Stimulated activated CD4-positive, alpha-beta T cell treated with anti-CD3 and anti-CD28 coated beads, Interleukin-2, amount 100 ng/mL, for 24 hours (primary cell): ENCODE measurements around the gene AK8.

ENCODE experiments used
- DNase-seq, 2 donors: peaks; one replicate each; pipeline ENCODE4 v3.0.0-alpha.2; 2020

Gene AK8

DNA sequence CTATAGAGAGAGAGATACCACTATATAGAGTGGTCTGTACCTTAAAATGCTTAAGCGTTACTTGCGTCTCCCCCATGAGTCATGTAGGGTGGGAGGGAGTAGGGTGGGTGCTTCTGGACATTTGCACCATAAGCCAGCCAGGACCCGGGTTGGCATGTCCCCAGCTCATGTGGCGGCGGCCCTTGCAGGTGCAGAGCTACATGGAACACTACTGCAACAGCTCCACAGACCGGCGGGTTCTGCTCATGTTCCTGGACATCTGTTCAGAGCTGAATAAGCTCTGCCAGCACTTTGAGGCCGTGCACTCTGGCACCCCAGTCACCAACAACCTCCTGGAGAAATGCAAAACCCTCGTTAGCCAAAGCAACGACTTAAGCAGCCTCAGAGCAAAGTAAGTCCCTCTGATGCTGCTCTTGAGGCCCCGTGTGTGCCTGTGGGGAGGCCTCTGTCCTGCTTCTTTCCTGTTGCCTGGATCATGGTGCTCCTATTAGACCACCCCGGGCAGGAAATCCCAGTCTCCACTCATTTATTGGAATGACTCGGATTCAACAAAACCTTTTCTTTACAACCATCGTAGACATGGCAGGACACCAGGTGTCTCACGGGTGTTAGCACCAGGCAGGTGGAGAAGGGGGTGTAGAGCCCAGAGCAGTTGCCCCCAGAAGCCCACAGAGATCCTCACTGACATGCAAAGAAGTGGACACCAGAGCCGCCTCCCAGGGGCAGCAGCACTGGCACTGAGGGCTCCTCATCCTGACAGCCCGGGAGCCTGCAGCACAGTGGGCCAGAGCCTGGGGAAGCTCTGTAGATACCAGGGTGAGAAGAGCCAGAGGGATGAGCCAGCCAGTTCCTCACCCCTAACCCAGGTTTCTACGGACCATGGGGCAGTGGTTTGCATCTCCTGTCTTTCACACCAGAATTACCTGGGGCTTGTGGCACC, 9.4 kb upstream of the AK8 start:
- DNase-seq: no peak

DNA sequence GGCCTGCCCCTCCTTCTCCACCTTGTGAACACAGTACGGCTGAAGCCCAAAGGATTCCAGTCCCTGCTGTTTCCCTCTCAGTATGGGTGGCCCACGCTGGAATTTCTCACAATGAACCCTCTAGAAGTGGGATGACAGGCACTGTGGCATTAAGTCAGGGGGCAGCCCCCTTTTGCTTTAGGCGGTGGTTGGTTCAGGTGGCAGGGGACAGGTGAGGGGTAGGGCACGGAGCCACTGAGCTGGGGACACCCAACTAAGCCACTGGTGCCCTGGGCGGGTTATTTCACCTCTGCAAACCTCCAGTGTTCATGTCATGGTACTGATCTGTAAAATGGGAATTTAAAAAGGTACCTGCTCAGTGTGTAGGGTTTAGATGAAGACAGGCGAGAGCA, 8.2 kb upstream of the AK8 start:
- DNase-seq: no peak

DNA sequence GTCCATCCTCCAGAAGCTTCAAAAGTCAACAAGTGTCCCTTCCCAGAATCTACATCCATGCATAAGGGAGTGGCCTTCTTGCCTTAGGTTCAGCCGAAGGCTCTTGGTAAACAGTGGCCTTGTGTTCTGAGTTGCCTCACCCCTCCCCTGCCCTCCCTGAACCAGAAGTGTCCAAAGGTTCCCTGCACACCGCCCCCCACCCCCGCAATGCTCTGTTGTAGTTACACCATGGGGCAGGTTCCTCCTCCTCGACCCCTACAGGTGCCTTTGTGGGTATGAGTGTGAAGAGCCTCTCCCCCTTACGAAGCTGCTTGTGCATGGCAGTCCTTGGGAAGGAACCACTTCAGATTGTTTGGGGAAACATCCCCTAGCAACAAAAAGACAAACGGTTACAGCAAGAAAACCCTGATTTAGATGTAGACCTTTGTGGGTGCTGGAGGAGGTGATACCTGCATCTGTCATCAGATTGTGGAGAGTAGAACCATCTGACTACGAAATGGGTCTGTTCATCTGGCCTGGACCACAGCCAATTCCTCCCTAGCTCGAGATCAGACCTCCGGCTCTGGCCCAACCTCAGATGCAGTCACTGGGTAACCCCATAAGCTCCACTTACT, 7.7 kb upstream of the AK8 start:
- no peak for DNase-seq

DNA sequence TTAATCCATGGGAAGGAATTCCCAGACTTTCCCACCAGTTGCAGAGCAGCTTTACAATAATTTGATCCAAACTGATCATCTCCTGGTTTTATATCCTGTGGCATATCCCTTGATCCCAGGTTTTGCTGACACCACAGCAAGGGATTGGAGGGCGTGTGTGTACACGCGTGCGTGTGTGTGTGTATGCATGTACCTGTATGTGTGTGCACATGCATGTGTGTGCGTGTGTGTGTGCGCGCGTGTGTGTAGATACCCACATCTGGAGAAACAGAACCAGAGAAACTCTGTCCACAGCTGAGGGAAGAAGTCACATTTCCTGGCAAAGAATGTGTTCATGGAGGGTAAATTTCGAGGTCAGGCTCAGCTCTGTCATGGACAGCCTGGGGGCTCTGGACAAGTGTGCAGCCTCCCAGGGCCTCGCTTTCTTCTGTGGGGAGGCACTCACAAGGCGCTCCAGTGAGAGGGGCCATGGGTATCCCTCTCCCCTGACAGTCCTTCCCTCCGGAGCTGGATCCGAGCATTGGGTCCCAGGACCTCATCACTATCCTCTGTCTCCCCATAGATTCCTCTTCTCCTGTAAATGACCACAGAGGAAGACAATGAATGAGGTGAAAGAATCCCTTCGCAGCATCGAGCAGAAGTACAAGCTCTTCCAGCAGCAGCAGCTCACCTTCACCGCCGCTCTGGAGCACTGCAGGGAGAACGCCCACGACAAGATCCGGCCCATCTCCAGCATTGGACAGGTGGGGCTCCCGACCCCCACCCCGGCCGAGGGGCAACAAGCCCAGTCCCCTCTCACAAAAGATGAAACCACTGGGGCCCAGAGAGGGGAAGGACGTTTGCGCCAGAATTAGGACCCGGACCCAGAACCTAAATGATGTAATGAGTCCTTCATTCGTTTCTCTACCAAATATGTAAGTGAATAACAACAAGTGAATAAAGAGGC, 5.5 kb upstream of the AK8 start:
- DNase-seq: no peak

DNA sequence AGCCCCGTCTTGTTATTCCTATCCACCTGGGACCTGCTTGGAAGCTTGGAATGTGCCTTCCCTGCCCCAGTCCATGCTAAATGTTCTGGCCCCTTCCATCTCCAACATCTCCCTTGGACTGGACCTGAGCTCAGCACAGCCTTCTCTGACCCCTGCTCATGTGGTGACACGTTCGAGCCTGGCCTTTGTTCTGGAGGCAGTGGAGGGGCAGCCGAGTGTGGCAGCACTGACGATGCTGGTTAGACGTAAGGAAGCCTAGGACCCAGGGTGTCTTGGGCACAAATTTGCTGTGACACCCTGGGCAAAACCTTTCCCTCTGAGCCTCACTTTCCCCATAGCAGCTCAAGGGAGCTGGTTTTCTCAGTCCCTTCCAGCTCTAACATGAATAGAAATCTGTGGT, 4.5 kb upstream of the AK8 start:
- no peak for DNase-seq

DNA sequence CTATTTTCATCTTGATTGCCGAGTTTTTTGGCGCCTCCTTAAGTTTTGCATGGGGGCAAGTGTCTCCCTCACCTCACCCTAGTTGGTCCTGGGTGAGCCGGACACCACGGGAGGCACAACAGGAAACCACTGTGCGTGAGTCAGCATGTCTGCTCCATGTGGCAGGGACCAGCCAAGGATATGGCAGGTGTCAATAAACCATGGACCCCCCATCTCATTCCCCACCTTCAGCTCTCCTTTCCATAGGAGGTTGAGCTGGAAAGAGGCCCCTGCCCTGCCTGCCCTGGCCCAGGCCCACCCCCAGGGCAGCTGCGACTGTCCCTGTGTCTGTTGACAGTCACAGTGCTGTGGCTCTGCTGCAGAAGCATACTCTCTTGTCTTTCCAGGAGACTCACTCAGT, 3.7 kb upstream of the AK8 start:
- no peak for DNase-seq

DNA sequence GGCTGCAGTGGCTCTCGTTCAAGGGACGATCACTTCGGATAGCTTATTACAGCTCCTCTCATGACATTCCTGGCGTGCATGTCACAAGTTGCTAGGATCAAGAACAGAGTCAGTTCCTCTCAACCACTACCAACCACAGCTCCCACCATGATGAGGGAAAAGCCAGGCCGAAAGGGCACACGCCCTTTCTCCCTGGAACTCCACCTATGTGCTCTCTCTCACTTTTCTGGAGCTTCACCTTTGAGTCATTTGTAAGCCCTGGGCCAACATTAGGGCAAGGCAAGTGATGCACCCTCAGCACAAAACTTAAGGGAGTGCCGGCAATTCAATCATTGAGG, 2.2 kb upstream of the AK8 start:
- no peak for DNase-seq

DNA sequence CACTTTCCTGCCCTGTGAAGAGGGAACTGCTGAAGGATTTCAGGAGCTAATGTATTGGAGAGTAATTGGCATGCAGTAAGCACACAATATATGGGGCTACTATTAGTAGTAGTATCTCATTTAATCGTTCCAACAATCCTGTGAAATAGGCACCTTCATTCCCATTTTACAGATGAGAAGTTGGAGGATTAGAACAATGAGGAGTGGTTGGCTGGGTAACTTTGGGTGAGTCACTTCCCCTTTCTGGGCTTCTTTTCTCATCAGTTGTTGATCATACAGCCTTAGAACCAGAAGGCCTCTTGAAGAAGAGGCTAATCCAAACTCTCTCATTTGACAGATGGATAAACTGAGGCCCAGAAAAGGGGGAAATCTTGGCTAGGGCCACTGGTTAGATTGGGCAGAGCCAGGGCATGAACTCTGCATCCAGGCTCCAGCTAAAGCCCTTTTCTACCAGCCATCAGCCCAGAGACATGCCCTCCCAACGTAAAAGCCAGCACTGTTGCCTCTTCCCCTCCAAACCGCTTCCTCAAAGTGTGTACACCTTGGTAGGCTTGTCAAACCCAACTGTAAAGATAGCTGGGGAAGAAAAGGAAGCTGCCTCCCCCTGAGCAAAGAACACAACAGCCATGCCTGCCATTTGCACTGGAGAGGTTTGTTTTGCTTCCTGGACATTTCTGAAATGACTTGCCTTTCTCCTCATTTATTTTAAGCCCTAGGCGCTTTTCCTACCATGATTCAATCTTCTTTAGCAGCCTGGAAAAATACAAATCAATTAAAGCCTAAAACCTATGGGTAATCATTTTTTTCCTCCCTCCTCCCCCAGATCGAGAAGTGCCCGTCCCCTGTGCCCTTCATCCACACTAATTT, 1.6 kb upstream of the AK8 start:
- no peak for DNase-seq

DNA sequence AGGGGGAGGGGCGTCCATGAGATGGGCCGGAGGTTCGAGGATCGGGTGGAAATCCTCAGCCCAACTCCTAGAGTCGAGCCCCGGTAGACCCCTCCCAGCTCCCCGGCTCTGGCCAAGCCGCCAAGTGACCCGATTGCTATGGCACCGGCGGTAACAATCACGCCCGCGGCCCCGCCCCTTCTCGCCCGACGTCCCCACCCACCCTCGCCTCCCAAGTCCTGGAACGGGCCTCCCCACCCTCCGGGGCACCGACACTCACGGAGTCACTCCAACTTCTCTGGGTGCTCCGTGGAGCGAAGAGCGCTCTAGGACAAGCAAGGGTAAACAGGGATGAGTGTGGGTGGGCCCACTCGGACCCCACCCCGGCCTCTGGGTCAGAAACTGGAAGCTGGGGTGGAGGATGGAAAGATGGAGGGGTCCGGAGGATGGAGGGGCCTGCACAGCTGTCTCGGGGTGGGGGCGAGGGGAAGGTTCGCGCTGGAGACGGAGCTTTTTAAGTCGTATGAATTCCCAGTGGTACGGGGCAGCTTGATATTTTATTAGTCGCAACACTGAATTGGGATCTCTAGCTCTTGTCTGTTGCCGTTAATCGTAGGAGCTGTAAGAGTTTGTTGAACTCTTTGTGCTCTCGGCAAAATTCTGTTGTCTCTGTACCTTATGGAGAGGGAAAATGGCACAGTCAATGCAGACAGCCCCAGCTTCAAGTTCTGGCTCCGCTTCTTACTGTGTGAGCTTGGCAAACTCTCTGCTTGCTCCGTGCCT, 792 bp upstream of the AK8 start, which contains the start of gene SPACA9:
Gene SPACA9 (plus strand): TSS at position 204 of the 762 bp plus-strand sequence. CDS start 5,050 bp downstream, outside the sequence.
- peak; percentile 34 to 57 for DNase-seq

DNA sequence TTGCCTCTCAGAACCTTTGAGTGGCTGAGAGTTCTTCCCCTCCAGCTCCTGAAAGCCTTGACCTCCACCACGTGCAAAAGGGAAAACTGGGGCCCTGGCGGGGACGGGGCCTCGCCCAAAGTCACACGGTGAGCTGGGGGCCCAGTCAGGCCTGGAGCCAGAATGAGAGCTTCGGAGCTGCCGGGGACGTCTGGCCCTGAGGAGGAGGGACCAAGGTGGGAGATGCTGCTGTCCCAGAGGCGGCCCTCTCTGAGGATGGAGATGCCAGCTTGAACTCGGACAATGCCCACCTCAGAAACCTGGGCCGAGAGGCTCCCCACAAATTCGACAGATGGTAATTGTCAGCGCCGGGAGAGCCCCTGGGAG, 643 bp downstream of the AK8 start:
- DNase-seq: no peak

DNA sequence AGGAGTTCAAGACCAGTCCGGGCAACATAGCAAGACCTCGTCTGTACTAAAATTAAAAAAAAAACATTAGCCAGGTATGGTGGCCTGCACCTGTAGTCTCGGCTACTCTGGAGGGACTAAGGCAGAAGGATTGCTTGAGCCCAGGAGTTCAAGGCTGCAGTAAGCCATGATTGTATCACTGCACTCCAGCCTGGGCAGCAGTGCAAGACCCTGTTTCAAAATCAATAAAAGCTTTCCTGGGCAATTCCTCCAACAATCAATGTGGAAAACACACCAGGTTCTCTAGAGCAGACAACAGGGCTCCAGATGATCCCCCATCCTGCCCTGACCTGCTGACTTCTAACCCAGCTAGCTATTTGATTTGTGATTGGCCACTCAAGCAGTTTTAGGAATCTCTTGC, 1.2 kb downstream of the AK8 start:
- no peak for DNase-seq

DNA sequence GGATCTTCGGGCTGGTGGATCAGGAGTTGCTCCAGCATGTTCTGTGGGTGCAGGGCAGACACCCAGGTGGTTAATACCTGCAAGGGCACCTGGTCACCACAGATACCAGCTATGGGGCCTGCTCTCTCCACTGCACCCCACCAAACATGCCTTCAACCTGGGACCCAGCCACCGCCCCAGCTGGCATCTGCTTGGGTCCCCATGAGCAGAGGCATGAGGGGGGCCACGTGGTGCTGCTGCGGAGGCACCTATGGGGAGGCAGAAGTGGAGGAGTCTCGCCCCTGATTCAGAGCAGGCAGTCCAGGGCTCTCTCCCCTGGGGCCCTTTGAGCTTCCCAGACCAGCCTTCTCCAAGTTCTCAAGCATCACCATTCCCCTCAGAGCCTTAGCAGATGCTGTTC, 2.9 kb downstream of the AK8 start:
- no peak for DNase-seq

DNA sequence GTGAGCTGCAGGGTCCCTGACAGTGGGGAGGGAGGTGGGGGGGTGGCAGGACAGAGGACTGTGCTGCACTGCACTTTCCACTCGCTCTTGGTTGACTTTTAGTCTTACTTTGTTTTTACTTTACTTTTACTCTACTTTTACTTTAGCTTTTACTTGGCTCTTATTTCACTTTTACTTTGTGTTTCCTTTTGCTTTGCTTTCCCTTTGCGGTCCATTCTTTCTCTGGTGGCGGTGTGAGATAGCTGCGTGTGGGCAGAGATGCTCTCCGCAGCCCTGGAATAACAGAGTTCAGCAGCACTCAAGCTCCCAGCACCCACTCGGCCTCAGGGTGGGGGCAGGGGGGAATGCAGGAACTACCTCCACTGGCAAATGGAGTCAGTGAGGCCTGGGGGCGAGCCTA, 4.7 kb downstream of the AK8 start:
- DNase-seq: peak in 1 of 2 donors; percentile 18

DNA sequence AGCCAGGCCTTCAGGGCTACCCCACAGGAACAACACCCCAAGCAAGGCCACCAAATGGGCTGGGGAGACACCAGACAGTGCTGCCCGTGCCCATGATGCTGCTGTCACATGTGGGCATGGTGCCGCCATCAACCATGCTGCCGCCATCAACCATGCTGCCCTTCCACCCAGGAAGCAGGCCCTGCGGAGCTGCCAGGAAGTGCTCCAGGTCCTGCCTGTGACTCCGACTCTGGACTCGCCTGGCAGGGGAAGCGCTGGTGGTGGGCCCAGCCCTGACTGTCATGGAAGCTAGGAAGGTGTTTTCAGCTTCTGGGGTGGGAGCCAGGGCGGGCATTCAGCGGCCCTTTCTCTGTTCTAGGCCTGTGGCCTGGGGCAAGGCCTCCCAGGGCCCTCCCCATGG, 8.8 kb downstream of the AK8 start:
- no peak for DNase-seq

DNA sequence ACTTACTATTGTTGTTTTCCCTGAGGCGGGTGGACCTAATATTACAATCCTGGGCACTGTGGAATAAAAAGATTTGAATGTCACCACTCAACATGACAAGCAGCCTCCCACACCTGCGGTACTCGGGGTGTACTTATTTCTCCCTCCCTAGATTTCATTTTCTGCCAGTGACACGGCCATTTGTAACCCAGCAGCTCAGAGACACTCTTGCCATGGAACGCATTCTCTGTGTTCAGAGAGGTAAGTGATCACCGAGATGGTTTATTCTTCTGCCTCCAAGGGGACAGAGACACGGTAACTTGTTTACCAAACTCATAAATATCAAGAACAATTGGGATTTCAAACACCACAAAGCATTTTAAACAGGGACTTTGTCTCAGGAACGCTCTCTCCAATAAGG, 11.2 kb downstream of the AK8 start:
- no peak for DNase-seq

DNA sequence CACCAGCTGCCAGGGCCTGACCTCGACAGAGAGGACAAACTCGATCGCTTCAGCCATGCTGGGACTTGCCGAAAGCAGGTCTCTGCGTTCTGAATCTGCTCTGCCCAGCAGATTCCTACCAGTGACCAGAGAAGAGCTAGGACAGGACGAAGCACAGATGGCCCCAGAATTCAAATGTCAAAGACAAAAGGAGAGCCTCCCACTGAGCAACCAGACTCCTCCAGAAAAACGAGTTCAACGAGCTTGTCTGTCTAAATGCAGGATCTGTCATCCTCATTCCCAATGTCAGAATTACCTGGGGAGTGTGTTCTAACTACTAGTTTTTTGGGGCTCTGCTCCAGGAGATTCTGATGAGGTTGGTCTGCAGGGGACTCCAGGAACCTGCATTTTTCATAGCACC, 13.4 kb downstream of the AK8 start:
- DNase-seq: no peak

DNA sequence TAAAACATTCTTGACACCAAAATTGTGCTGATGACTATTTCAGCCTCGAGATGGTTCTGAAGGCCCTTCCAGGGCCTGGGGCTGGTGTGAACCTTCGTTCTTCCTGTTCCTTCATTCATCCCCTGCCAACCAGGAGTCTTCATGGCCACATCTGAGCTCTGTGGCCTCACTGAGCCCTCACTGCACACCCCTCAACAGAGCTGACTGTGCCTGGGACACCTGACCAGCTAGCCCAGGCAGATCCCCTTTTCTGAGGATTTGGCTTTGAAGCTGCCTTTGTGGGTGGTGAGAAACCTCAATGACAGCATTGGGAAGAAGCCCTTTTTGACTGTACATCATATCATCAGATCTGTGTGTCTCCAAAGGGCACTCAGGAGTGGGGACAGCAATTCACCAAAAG, 13.8 kb downstream of the AK8 start:
- no peak for DNase-seq

DNA sequence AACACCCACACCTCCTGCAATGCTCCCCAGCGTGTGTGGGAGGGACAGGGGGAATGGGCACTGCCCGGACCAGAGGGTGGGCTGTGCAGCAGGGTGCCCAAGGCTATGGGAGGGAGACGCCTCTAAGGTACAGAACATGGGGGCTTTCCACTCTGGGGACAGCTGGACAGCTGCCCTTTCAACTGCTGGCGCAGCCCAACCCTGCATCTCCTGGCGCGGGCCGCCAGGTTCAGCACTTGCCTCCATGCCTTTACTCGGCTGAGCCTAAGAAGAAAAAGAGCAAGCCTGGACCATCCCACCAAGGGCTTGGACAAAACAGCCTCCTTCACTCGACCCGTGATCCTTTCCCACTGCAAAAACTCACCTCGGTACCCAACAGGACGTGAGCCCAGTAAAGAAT, 15.0 kb downstream of the AK8 start:
- no peak for DNase-seq

DNA sequence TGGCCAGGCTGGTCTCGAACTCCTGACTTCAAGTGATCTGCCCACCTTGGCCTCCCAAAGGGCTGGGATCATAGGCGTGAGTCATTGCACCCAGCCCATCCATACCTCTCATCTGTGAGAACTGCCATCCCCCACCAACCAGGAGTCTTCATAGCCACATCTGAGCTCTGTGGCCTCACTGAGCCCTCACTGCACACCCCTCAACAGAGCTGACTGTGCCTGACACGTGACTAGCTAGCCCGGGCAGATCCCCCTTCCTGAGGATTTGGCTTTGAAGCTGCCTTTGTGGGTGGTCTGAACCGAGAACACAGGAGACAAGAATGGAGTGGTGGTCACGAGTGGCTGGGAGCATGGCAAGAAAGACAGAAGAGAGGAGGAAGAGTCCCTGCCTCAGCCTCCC, 15.6 kb downstream of the AK8 start:
- no peak for DNase-seq

DNA sequence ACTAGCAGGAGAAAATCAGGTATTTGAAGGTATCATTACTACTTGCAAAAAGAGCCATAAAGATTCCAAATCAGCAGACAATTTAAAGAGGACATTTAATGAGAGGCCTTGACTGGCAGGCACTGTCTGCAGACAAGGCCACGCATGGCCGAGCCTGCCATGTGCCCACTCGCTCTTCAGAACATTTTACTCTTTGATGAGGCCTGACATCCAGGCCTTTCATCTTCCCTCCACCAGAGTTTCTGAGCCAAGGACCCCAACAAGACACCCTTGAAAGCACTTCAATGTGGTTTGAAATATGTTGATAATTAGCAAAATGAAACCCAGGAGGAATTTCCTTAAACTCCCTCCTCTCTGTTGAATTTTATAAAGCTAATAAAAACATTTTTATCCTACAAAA, 16.4 kb downstream of the AK8 start:
- DNase-seq: no peak

DNA sequence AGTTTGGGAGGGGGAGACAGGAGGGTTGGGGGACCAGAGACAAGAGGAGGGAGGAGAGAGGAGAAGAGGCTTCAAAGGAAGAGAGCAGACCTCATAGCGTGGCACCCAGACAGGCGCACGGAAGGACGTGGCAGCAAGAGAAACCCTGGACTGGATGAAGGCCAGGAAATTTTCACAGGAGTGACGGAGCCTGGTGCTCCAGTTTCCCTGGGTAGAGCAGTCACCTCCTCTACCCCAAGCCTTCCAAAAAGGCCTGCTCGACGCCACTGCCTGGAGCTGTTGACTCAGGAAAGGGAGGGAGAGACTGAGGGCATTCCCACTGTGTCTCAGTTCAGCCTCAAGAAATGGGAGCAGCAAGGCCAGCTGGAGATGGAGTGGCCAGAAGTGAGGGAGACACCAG, 19.3 kb downstream of the AK8 start:
- DNase-seq: no peak
